ENCODE results near the gene RAB11FIP4.

DNA sequence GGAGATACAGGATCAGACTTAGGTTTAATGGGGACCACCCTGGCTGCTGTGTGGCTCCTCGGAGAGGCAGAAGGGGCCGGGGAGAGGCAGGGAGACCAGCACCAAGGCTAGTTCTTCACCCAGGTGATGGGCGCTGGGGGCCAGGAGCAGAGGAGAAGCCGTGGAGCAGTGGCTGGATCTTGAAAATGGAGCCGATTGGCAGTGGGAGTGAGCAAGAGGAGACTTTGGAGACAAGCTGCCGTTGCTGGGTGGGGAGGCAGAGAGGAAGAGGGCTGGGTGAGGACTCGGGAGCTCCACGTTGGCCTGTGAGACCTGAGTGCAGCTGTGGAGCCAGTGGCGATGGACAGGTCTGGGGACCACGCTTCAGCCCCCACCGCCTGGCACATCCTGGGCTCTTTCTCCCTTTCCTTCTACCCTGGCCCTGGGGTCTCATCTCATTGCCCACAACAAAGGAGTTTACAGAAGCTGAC lies 9.0 kb downstream of the RAB11FIP4 start:
- TF ChIP-seq, protein P1, sequence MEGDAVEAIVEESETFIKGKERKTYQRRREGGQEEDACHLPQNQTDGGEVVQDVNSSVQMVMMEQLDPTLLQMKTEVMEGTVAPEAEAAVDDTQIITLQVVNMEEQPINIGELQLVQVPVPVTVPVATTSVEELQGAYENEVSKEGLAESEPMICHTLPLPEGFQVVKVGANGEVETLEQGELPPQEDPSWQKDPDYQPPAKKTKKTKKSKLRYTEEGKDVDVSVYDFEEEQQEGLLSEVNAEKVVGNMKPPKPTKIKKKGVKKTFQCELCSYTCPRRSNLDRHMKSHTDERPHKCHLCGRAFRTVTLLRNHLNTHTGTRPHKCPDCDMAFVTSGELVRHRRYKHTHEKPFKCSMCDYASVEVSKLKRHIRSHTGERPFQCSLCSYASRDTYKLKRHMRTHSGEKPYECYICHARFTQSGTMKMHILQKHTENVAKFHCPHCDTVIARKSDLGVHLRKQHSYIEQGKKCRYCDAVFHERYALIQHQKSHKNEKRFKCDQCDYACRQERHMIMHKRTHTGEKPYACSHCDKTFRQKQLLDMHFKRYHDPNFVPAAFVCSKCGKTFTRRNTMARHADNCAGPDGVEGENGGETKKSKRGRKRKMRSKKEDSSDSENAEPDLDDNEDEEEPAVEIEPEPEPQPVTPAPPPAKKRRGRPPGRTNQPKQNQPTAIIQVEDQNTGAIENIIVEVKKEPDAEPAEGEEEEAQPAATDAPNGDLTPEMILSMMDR (IDR thresholded peaks at IDR 0.05), result no peak
- TF ChIP-seq POLR2A (IDR thresholded peaks at IDR 0.05), result no peak

Measured in breast epithelium (tissue), 3 donors.